ENCODE data around the gene ZBTB20. TPM values are rescaled to one million over a fixed set of nuclear protein-coding genes. Genes with fewer than 3 reads are reported as not detected.
A peak's percentile ranks its signal among the peaks of the same experiment; 100 is the strongest.

The ZBTB20 gene
- total RNA-seq, 4 donors from 2014 or later, result 4.1 to 41.8 (median 11.6) TPM

GRCh38 chr3:115100806-115101205 lies 46.3 kb downstream of the ZBTB20 start:
- Histone ChIP-seq H3K4me1 (peaks cover 0 to 37% (median 13%) of the 10 kb centered on the region in 3 donors), H3K27me3 (no peaks in the 10 kb centered on the region), H3K9me3 (no peaks in the 10 kb centered on the region), H3K36me3 (peaks cover 0 to 12% (median 0%) of the 10 kb centered on the region in 3 donors), H3K27ac (peak overlapping the region in 1 of 4 donors; percentile 69), H3K4me3 (peak overlapping the region in 2 of 4 donors; percentile 29 to 54)
- 68 to 78% methylated on average over 2 of the region's 2 CpGs for WGBS, 2 donors
- intact Hi-C loops (cut with DNase I), result no loop called here
- TF ChIP-seq, protein P1, sequence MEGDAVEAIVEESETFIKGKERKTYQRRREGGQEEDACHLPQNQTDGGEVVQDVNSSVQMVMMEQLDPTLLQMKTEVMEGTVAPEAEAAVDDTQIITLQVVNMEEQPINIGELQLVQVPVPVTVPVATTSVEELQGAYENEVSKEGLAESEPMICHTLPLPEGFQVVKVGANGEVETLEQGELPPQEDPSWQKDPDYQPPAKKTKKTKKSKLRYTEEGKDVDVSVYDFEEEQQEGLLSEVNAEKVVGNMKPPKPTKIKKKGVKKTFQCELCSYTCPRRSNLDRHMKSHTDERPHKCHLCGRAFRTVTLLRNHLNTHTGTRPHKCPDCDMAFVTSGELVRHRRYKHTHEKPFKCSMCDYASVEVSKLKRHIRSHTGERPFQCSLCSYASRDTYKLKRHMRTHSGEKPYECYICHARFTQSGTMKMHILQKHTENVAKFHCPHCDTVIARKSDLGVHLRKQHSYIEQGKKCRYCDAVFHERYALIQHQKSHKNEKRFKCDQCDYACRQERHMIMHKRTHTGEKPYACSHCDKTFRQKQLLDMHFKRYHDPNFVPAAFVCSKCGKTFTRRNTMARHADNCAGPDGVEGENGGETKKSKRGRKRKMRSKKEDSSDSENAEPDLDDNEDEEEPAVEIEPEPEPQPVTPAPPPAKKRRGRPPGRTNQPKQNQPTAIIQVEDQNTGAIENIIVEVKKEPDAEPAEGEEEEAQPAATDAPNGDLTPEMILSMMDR (IDR thresholded peaks at IDR 0.05), result no peak
- TF ChIP-seq POLR2A (IDR thresholded peaks at IDR 0.05), result no peak
- DNase-seq, result no peak

GRCh38 chr3:115099986-115100571 lies 47.0 kb downstream of the ZBTB20 start:
- Histone ChIP-seq H3K4me3 (peak overlapping the region; percentile 5 to 54 (median 34)), H3K4me1 (peaks cover 0 to 37% (median 13%) of the 10 kb centered on the region in 3 donors), H3K9me3 (no peaks in the 10 kb centered on the region), H3K27ac (peak overlapping the region; percentile 21 to 69 (median 47)), H3K27me3 (no peaks in the 10 kb centered on the region), H3K36me3 (peaks cover 0 to 12% (median 0%) of the 10 kb centered on the region in 3 donors)
- no peak for TF ChIP-seq POLR2A (IDR thresholded peaks at IDR 0.05)
- TF ChIP-seq, protein P1 (IDR thresholded peaks at IDR 0.05), result peak in 1 of 6 experiments; percentile 11
- WGBS, 2 donors, result 0 to 15% methylated on average over 5 of the region's 5 CpGs
- intact Hi-C loops (cut with DNase I), result no loop called here
- no peak for DNase-seq

DNA sequence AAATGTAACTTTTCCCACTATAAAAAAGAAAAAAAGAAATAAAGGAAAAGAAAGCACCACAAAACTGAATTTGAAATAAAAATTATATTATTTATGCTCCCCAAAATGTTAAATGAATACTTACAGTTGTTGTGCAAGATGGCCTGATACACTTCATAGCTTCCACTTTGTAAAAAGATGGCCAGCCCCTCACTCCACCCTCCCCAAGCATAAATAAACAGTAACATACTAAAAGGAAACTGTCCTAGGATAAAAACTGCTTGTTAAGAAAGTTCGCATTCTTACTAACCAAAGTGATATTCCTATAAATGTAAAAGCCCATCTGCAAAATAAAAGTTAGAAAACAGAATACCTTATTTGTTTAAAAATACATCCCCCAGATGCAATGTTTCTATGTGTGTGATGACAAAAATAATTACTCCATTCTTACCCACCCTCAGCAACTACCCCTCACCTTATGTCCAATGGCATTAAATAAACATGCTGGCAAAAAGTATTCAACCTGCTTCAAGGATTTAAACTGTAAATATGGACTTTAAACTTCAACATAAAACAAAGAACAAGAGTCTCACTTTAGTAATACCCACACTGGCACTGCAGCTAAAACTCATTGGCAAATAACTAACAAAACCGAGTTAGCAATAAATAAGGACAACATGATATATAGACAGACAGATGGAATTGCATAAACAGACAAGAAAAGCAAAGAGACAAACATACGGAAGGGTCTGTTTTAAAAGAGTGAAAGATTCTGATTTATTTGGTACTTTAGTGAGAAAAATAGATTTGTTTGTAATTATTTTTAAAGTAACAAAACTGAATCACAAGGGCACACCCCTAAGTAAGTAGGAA lies 47.7 kb downstream of the ZBTB20 start:
- Histone ChIP-seq H3K4me3 (peak overlapping the region in 3 of 4 donors; percentile 29 to 54 (median 39)), H3K27ac (peak overlapping the region in 3 of 4 donors; percentile 45 to 69 (median 49)), H3K4me1 (peaks cover 0 to 37% (median 13%) of the 10 kb centered on the region in 3 donors), H3K27me3 (no peaks in the 10 kb centered on the region), H3K36me3 (peaks cover 0 to 7% (median 0%) of the 10 kb centered on the region in 3 donors), H3K9me3 (no peaks in the 10 kb centered on the region)
- TF ChIP-seq POLR2A (IDR thresholded peaks at IDR 0.05), result no peak
- TF ChIP-seq, protein P1 (IDR thresholded peaks at IDR 0.05), result no peak
- WGBS, 2 donors, result 36 to 47% methylated on average over 3 of the region's 3 CpGs
- intact Hi-C loops (cut with DNase I), result no loop called here
- no peak for DNase-seq

DNA sequence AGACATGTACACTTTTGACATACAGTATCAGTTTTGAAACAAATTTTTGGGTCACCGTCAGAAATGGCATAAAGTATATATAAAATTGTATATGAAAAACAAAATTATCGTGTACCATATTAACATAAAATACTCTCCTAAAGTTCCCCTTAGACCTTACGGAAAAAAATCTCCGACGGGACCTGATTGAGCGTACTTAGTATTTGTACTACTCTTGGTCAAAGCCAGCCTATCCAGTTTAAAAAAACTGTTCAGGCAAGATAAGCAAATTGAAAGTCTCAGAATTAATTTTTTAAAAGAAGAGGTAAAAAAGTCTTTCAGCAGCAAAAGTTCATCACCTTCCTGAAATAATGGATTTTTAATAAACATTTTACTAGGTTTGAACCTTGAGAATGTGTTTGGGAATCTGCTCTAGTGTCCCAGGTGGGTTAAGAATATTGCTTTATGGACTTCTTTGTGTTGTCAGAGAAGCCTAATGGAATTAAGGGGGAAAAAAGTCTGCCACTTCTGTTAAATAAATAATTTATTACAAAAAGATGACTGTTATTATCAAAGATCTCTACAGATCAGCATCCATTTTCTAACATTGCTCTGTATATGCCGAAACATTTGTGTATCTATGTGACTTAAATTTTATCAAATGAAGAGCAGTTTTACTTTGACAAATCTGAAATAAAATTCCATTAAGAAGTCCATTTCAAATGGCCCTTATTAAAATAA lies 48.6 kb downstream of the ZBTB20 start:
- H3K4me1 ChIP-seq, result peaks cover 0 to 37% (median 13%) of the 10 kb centered on the region in 3 donors
- no peaks in the 10 kb centered on the region for H3K27me3 ChIP-seq
- TF ChIP-seq, protein P1 (IDR thresholded peaks at IDR 0.05), result no peak
- TF ChIP-seq POLR2A (IDR thresholded peaks at IDR 0.05), result no peak
- H3K27ac ChIP-seq, result peak overlapping the region in 2 of 4 donors; percentile 49 to 69
- H3K4me3 ChIP-seq, result peak overlapping the region in 2 of 4 donors; percentile 29 to 54
- 93% methylated on average over 7 of the region's 7 CpGs for WGBS, 2 donors
- no peaks in the 10 kb centered on the region for H3K9me3 ChIP-seq
- no peaks in the 10 kb centered on the region for H3K36me3 ChIP-seq
- DNase-seq, result no peak
- intact Hi-C loops (cut with DNase I), result no loop called here
